Measurements from ENCODE around the gene CPT1A.
A peak's percentile ranks its signal among the peaks of the same experiment; 100 is the strongest.

The CPT1A gene

DNA sequence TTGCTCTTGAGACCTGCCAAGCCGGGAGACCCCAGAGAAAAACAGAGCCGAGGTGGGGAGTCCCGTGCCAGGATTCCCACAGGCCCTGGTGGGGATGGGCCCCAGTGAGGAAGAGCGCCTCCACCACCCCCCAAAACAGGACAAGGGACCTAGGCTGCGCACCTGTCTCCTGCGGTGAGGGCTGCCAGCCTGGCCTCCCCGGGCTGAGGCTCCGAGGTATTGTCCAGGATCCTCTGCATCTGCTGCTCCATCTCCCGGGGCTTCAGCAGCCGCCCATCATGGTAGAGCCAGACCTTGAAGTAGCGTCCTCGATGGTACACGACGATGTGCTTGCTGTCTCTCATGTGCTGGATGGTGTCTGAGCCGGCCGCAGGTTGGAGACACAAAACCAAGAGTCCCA is 57.1 kb downstream of the CPT1A start:
- DNase-seq: no peak

DNA sequence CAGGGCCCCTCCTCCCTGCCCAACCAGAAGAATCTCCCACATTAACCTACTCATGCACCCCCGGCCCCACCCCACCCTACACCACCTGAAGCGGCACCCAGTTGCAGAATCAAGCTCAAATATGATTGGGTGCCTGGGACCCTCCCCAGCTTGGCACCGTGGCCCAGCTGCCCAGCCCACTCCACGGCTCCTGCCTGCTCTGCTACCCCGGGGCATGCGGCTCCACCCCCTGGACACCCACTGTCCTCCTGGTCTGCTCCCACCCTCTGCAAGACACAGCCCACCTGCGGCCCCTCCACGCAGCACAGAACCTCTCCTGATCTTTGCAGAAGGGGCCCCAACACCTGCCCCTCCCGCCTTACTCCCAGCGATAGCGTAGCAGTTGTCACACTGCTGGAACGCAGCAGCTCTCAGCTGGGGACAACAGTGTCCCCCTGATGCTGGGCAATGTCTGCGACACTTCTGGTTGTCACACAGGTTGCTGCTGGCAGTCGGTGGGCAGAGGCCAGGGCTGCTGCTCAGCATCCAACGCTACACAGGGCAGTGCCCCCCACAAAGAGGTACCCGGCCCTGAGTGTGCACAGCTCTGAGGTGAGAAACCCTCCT is 58.4 kb downstream of the CPT1A start:
- DNase-seq: no peak

DNA sequence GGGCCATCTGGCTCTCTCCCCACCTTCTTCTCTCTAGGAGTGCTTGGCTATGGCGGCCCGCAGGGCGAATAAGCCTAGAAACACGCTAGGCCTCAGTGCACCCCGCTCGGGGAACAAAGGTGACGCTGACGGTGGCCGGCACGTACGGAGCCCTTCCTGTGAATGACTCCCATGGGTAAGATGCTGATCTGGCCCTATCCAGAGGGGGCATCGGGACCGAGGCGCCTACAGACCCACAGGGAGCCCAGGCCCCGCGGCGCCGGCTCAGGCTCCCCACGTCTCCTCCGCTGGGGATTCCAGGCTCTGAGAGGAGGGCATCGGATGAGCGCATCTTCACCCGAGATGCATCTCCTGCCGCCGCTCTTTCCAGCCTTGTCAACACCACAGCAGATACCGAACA is 59.0 kb downstream of the CPT1A start:
- no peak for DNase-seq

DNA sequence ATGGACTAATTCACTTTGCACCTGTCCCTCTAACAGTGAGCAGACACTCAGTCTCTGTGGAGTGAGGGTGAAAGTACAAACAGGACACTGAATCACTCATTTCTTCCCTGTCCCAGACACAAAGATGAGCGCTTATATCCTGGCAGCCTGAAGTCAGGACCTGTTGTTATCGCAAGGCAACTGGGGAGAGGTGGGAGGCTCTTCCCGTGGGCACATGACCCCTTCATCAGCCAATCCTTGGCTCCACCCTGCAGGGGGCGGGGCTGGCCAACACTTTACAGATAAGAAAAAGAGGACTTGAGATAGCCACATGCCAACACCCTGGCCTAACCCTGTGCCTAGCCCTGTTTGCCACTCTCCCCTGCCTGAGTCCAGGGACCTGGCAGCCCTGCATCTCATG is 60.9 kb downstream of the CPT1A start:
- peak; percentile 14 for DNase-seq

DNA sequence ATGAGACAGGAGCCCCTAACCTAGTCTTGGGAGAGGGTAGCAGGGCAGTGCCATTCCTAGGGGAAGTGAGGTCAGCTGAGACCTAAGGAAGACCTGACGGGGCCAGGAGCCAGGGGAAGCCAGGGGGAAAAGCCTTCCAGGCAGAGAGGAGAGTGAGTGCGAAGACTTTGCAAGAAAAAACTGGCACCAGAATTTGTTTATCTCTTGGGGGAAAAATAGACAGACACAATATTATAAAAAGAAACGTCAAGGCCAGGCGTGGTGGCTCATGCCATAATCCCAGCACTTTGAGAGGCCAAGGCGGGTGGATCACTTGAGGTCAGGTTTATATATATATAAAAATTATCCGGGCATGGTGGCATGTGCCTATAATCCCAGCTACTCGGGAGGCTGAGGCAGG is 63.5 kb downstream of the CPT1A start:
- DNase-seq: no peak

DNA sequence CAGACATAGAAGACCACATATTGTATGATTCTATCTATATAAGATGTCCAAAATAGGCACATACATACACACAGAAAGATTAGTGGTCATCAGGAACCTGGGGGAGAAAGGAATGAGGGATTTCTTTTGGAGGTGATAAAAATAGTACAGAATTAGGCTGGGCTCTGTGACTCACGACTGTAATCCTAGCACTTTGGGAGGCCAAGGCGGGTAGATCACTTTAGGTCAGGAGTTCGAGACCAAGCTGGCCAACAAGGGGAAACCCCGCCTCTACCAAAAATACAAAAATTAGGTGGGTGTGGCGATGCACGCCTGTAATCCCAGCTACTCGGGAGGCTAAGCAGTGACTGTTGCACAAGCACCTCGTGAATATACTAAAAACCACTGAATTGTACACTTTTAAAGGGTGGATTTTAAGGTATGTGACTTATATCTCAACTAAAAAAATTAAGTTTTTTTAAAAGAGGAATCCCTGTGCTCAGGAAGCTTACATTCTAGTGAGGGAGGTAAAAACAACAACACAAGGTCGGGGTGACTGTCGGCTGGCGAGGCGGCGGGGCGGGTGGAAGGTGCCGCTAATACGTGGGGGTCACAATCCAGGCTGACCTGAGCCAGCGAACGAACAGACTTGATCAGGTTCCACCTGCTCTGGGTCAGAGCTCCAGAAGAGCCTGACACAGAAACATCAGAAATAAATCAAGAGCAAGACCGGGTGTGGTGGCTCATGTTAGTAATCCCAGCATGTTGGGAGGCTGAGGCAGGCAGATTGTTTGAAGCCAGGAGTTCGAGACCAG is 65.1 kb downstream of the CPT1A start:
- no peak for DNase-seq

DNA sequence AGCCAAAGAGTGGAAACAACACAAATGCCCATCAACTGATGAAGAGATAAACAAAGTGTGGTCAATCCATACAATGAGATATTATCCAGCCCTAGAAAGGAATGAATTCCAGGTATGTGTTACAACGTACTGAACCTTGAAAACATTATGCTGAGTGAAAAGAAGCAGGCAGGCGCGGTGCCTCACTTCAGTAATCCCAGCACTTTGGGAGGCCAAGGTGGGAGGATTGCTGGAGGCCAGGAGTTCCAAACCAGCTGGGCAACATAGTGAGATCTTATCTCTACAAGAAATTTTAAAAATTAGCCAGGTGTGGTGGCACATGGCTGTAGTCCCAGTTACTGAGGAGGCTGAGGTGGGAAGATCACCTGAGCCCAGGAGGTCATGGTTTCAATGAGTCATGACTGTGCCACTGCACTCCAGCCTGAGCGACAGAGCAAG is 65.7 kb downstream of the CPT1A start:
- no peak for DNase-seq

DNA sequence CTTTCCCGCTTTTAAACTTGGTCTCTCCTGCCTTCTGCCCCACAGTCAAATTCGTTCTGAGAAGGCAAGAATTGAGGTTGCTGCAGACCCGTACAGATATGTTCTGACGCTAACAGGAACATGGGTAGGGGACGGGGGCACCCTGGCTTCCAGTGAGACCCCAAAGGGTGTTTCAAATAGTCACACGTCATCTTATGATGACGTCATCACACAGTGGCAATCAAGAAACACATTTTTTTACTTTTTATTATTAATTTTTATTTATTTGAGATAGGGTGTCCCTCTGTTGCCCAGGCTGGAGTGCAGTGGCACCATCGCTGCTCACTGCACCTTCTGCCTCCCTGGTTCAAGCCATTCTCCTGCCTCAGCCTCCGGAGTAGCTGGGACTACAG is 67.5 kb downstream of the CPT1A start:
- DNase-seq: no peak

DNA sequence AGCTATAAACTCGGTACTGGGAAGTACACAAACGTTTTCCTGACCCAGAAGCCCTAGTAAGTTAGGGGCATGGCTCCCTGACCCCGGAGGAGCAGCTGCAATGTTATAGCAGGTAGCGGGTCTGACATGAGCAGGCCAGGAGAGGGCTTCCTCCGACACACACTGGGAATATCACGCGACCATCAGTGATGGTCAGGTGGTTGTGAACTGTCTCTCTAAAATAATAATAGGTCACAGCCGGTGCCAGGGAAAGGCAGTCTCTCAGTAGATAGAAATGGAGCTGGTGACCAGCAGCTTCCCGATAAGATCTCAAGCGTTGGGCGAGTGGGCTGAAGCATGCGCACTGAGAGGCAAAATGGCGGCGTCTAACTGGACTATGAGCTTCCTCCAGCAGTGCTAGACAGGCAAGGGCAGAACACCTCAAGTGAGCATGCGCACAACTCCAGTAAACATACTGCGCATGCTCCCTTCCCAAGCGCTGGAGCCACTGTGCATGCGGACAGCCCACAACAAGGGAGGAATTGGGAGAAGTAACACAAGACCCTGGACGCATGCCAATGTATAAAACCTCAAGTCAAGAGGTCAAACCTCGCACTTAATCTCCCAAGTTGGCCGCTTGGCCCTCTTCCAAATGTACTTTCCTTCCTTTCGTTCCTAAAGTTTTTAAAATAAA is 68.1 kb downstream of the CPT1A start:
- no peak for DNase-seq

DNA sequence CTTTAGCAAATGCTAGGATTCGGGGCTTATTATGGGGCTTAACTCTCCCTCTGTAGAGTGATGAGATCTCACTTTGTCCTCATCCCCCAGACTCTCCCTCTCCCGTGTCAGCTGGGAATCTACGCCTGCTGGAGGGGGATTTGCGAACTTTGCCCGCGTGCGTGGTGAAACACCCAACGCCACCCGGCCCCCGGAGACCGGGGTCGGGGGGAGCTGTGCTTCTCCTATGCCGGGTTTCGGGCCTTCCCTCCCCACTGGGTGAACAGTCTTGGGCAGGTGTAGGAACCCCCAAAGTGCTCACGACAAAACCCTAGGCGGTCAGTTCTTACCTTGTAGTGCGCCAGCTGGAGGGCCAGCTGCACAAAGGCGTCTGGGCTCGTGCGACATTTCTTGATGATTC is 68.8 kb downstream of the CPT1A start:
- DNase-seq: no peak

DNA sequence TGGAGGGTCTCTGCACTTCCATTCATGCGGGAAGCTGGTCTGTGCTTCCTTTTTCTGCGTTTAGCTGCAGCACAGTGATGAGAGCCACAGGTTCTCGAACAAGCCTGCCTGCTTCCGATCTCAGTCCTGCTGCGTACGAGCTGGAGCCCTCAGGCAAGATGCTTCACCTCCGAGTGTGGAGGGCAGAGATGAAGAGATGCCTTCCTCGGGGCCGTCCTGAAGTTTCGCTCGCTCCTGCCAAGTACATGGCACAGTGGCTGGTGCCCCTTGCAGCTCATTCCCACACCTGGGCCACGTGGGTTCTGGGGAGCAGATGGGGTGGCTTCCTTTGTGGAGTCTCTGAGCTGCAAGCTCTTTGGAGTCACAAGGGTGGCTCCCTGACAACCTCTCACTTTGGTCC is 70.9 kb downstream of the CPT1A start:
- no peak for DNase-seq

DNA sequence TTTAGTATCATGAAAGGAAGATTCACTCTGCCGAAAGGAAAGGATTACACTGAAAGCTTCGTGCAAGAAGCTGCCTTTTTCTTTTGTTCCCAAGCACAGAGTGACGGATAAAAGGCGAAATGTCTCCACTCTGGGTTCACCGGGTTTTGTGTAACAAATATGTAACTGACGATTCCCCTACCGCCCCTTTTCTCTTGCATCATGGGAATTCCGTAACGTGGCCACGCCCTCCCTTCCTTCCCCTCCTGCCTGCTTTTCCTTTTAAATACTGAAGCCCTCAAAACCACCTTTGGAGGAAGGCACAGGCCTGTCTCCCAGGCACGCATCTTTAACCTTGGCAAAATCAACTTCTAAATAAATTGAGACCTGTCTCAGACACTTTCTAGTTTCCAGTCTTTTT is 74.0 kb downstream of the CPT1A start:
- DNase-seq: no peak

DNA sequence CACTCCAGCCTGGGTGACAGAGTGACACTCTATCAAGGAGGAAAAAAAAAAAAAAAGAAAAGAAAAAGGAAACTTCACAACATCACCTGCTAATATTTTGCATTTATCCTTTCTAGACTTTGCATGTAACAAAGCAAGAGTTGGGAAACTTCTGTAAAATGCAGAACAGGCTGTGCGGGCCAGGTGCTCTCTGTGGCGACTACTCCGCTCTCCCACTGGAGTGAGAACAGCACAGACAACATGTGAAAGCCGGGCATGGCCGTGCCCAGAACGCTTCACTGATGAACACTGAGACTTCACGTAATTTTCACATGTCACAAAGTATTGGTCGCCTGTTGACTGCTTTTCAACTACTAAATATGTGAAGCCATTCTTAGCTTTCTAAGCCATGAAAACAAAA is 74.9 kb downstream of the CPT1A start:
- no peak for DNase-seq

DNA sequence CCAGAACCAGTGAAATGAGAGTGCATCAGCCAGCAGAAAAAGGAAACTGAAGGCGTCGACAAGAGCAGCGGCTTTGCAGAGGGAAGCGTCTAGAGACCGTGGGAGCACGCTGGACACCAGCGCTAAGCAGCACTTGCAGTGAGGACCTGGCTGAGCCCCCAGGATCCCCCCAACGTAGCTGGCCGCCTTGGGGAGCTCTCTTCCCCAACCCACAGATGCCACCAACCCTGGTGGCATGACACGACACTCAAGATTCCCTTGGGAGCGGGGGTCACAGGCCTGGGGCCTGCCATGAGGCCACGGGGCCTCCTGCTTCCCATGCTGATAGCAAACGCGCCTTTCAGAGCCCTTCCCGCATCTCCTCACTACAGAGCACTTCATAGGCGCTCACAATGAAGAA is 77.0 kb downstream of the CPT1A start:
- DNase-seq: no peak

DNA sequence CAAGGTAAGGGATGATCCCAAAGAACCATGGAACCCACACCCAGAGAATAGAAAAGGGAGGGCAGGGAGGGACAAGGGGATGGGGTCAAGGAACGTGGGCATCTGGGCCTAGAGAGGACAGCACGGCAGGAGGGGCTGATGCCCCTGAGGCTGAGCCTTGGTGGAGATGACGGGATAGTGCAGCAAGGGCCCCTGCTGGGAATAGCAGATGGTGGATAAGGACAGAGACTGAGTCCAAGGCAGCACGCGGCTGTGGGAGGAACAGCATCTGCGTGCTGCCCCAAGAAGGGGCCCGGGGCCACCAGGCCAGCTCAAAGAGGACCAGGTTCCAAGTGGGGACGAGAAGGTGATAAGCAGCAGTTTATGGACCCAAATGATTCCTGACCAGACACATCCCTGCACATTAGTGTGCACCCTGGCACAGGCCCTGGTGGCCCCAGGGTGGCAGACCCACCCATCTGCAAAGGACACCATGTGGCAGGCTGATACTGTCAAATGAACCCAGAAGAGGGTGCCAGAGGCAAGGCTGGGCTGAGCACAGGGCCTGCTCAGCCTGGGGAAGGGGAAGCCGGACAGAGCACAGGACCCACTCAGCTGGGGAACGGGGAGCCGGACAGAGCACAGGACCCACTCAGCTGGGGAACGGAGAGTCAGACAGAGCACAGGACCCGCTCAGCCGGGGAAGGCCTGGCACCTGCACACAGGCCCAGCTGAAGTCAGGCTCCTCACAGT is 77.6 kb downstream of the CPT1A start:
- DNase-seq: no peak

DNA sequence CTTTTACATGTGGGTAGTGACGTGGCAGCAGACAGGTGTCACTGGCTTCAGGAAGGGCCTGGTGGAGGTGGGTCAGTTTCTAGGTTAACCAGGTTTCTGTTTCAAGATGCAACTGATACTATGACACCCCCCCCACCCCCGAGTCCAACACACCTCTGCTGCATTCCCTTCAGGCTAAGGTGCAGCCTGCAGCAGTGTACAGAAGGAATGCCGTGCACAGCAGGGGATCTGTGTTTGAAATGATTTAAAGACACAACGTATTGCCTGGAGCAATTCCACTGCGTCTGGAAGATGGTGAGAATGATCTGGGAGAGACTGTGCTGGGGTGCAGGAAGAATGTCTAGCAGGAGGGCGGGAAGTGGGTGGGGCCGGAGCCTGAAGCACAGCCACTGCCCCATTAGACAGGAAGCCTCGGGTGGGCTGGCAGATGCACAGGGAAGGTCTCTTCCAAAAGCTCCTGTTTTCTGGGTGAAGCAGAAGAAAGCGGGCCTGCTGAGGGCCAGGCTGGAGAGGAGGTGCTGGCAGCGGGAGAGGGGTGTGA is 78.5 kb downstream of the CPT1A start:
- no peak for DNase-seq

DNA sequence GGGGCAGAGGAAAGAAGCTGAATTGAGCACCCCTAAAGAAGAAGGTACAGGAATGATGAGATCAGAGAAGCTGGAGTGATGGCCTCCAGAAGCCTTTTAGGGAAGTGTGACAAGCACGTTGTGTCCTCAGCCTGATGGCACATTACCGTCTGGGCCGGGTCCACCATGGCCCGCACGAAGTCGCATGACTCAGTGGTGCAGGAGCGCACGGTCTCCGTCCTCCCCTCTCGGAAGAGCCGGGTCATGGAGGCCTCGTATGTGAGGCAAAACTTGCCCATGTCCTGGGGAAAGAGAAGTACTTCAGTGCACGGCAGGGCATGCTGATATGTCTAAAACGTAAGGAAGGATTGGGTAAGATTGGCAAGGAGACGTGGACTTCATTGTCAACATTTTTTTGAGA is 79.2 kb downstream of the CPT1A start:
- DNase-seq: no peak

DNA sequence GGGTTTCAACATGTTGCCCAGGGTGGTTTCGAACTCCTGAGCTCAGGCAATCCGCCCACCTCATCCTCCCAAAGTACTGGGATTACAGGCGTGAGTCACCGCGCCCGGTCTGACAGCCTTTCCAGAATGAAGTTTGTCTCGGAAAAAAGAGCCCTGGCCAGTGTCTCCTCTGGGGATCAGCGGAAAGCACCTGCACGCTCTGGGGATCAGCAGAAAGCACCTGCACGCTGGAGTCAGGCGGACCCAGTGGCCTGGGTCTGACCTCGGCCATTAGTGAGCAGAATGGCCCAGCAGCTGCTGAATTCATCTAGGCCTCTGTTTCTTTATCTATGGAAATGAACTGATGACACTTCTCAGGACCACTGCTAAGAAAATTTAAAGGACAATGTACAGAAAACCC is 79.9 kb downstream of the CPT1A start:
- no peak for DNase-seq

DNA sequence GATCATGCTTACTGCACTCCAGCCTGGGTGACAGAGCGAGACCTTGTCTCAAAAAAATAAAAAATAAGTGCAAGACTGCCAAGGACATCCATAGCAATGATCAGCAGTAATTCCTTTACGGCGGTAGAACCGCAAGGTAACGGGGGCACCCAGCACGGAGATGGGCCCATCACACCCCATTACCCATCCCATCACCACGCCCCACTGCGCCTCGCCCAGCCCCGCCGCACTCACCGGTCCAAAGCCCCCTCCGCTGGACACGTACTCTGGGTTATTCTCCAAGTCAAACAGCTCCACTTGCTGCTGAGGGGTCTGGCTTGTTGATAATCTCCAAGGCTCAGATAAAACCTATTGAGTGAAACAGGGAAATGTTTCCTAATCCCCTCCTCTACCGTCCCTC is 81.7 kb downstream of the CPT1A start:
- no peak for DNase-seq

DNA sequence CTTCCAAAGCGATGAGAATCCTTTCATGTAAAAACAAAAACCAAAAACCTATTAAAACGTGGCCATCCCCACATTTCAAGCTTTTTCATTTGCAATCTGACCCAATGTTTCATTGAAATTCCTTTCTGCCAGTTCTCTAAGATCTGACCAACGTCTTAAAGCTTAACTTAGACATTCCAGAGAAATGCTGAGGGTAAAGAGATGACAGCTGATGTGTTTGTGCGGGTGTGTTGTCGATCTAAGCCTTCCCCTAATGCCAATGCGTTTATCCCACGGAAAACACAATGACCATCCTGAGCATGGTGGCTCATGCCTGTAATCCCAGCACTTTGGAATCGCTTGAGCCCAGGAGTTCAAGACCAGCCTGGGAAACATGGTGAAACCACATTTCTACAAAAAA is 84.0 kb downstream of the CPT1A start:
- DNase-seq: no peak

DNA sequence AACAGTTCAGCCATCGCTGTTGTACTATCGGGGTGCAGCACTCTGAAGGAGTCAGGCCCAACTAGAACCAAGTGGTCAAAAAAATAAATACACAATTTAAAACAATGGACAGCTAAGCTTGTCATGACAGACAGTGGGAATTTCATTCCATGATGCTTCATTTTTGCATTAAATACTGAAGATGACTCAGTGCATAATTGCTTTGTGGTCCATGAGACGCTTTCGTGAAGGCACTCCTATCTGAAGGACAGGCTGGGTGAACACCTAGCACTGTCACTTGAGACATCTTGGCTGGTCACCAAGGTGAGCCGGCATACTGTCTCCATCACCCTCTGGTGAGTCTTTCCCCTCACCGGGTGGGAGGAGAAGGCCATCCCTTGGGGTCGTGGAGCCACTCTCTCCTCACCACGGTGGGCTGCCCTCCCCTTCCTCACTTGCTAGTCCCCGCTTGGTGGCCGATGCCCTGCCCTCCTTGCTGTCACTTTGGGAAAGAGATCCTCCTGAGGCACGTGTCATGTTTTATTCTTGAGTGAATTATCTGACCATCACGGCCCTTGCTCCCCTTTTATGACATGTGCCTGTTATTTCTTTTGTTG is 85.4 kb downstream of the CPT1A start:
- DNase-seq: no peak

DNA sequence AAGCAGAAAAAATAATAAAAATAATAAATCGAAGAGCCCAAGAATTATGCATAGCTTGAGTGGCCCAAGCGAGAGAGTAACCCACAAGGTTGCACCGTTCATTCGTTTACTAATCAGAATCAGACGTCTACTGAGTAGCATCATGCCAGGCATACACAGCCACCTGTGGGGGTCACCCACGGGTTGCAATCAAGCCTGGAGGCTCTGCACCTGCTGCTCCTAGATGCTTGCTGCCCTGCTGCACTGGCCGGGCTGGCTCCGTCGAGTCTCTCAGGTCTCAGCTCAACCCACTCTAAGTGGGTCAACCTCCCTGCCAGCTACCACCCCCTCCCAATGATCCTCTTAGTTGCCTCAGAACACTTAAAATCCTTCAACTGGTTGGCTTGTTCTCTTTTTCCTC is 88.4 kb downstream of the CPT1A start:
- DNase-seq: no peak

DNA sequence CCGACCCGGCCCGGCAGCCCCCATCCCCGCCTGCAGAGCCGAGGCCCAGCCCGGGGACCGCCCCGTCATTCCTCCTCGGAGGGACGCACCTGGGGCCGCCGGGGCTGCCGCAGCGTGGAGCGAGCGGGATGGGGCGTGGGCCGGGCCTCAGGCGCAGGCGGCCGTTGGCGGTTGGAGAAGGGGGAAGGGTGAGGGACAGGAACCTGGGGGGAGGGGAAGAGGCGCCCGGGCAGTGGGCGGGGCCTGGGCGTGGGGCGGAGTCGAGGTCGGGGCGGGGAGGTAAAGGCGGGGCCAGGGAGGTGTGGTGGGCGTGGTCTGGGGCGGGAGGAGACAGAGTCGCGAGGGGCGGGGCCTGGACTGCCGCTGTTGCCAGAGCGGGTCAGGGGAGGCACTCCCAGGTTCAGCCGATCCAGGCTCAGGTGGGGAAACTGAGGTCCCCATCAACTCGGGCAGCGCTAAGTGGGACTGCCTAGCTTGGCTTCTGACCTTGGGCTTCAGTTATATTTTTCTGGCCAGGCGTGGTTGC is 90.3 kb downstream of the CPT1A start, which contains the start of gene TESMIN:
TESMIN (minus strand) TSS at position 190 of the 526 bp plus-strand sequence. CDS start 860 bp downstream, outside the sequence.
- DNase-seq: peak; percentile 96

Data from CD4-positive, alpha-beta T cell treated with Interleukin-17A for 4 hours (primary cell).